SU-DHL-6 (cell line): ENCODE measurements around the gene PLCH1.

Source experiments
- H2AFZ ChIP-seq: fragments of 200-600 bp; sonication (generic); 2 replicates; pipeline ENCODE4 v1.6.1; 2014; ENCODE audit warnings: low read depth, mild to moderate bottlenecking, moderate library complexity, mixed read lengths, antibody characterized with exemption, low read length; ENCODE audit not compliant: severe bottlenecking
- H3F3A ChIP-seq: fragments of 200-600 bp; shearing (Covaris generic); 2 replicates; pipeline ENCODE4 v1.6.0; 2016; ENCODE audit warnings: antibody characterized with exemption, mild to moderate bottlenecking; ENCODE audit not compliant: insufficient read depth
- H3K27ac ChIP-seq: fragments of 200-600 bp; sonication (generic); 2 replicates; pipeline ENCODE4 v1.5.1; 2016; ENCODE audit warnings: low read depth, mild to moderate bottlenecking, low read length, moderate library complexity, mixed read lengths
- H3K27me3 ChIP-seq: fragments of 200-600 bp; sonication (generic), shearing (Covaris generic); 2 replicates; pipeline ENCODE4 v1.6.0; 2014; ENCODE audit warnings: mild to moderate bottlenecking, low read length
- H3K36me3 ChIP-seq: fragments of 200-600 bp; sonication (generic); 2 replicates; pipeline ENCODE4 v1.6.1; 2014; ENCODE audit warnings: mild to moderate bottlenecking, low read length, mixed read lengths
- H3K4me2 ChIP-seq: fragments of 300-600, 200-600 bp; shearing (Covaris generic), sonication (generic); 2 replicates; pipeline ENCODE4 v1.6.0; 2014; ENCODE audit warnings: low read length, low read depth, mild to moderate bottlenecking; ENCODE audit not compliant: poor library complexity, severe bottlenecking
- H3K4me3 ChIP-seq: fragments of 200-600 bp; sonication (generic); 2 replicates; pipeline ENCODE4 v1.5.1; 2014; ENCODE audit warnings: antibody characterized with exemption, low read length, mild to moderate bottlenecking, mixed read lengths; ENCODE audit not compliant: insufficient read depth, poor library complexity, severe bottlenecking
- H3K79me2 ChIP-seq: fragments of 200-600 bp; sonication (generic); 2 replicates; pipeline ENCODE4 v1.6.1; 2014; ENCODE audit warnings: mild to moderate bottlenecking, low read length, moderate library complexity; ENCODE audit not compliant: insufficient read depth
- H3K9ac ChIP-seq: fragments of 200-600 bp; sonication (generic); 2 replicates; pipeline ENCODE4 v1.7.0; 2014; ENCODE audit warnings: mild to moderate bottlenecking, low read length
- H3K9me2 ChIP-seq: fragments of 200-600 bp; sonication (generic); replicated peaks from 2 replicates; pipeline ENCODE4 v1.6.1; 2014; ENCODE audit warnings: low read length; ENCODE audit not compliant: insufficient read depth
- H3K9me3 ChIP-seq: fragments of 200-600 bp; sonication (generic); 2 replicates; pipeline ENCODE4 v1.6.1; 2014; ENCODE audit warnings: low read length, mixed read lengths; ENCODE audit not compliant: insufficient read depth
- H4K20me1 ChIP-seq: fragments of 200-600 bp; sonication (generic); 2 replicates; pipeline ENCODE4 v1.6.1; 2014; ENCODE audit warnings: low read depth, mild to moderate bottlenecking, antibody characterized with exemption, low read length, moderate library complexity, mixed read lengths
- EZH2phosphoT487 ChIP-seq: fragments of 200-600 bp; sonication (generic), shearing (Covaris generic); conservative IDR thresholded peaks from 2 replicates; pipeline ENCODE4 v1.6.1; 2018; ENCODE audit warnings: mild to moderate bottlenecking, antibody characterized with exemption, low read length, moderate library complexity, mixed read lengths
- TF ChIP-seq, protein P1 (sequence below): fragments of 200-600 bp; sonication (generic); IDR thresholded peaks from one replicate; pipeline ENCODE4 v1.5.1; 2017; ENCODE audit warnings: antibody characterized with exemption, mild to moderate bottlenecking, low read length, moderate library complexity; ENCODE audit not compliant: insufficient read depth, poor library complexity, severe bottlenecking

Gene PLCH1

DNA sequence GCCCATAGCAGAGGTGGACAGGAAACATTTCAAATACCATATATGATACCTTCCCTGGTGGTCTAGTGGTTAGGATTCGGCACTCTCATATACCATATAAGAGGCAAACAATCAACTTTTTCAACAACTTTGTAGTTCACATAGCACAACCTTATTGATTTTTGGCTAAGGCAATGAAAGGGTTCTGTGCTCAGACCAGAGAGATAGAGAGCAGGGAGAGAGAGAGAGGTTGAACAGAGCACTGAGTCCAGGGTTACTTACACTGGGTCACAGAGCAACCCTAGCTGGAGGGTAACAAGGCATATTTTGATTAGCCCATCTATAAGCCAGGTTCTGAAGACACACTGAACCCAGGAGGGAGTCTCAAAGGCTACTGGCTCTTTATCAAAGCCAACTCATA lies 83.8 kb downstream of the PLCH1 start:
- H3K4me3 ChIP-seq, result no peak overlapping the region
- no peak overlapping the region for H3K27ac ChIP-seq
- no peak overlapping the region for H2AFZ ChIP-seq
- no peak overlapping the region for H3K4me2 ChIP-seq
- H3F3A ChIP-seq, result no peaks in the 10 kb centered on the region
- TF ChIP-seq, protein P1, sequence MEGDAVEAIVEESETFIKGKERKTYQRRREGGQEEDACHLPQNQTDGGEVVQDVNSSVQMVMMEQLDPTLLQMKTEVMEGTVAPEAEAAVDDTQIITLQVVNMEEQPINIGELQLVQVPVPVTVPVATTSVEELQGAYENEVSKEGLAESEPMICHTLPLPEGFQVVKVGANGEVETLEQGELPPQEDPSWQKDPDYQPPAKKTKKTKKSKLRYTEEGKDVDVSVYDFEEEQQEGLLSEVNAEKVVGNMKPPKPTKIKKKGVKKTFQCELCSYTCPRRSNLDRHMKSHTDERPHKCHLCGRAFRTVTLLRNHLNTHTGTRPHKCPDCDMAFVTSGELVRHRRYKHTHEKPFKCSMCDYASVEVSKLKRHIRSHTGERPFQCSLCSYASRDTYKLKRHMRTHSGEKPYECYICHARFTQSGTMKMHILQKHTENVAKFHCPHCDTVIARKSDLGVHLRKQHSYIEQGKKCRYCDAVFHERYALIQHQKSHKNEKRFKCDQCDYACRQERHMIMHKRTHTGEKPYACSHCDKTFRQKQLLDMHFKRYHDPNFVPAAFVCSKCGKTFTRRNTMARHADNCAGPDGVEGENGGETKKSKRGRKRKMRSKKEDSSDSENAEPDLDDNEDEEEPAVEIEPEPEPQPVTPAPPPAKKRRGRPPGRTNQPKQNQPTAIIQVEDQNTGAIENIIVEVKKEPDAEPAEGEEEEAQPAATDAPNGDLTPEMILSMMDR, result no peak
- no peak for TF ChIP-seq EZH2phosphoT487
- H3K9ac ChIP-seq, result no peak overlapping the region
- H3K36me3 ChIP-seq, result no peaks in the 10 kb centered on the region
- no peaks in the 10 kb centered on the region for H3K9me3 ChIP-seq
- no peaks in the 10 kb centered on the region for H3K79me2 ChIP-seq
- no peaks in the 10 kb centered on the region for H4K20me1 ChIP-seq
- H3K27me3 ChIP-seq, result no peaks in the 10 kb centered on the region
- H3K9me2 ChIP-seq, result no peaks in the 10 kb centered on the region

- Histone ChIP-seq H3K27me3 (no peaks in the 10 kb centered on the region), H3K36me3 (no peaks in the 10 kb centered on the region)
- TF ChIP-seq, protein P1, result no peak
- no peak for TF ChIP-seq EZH2phosphoT487
These were observed 86.1 kb downstream of the PLCH1 start for GRCh38 chr3:155658671-155659261.

GRCh38 chr3:155658006-155658405 lies 86.9 kb downstream of the PLCH1 start:
- Histone ChIP-seq H3K79me2 (no peaks in the 10 kb centered on the region), H3K4me3 (no peak overlapping the region), H4K20me1 (no peaks in the 10 kb centered on the region), H3K36me3 (no peaks in the 10 kb centered on the region), H3F3A (no peaks in the 10 kb centered on the region), H3K9me3 (no peaks in the 10 kb centered on the region), H3K9ac (no peak overlapping the region), H2AFZ (no peak overlapping the region), H3K9me2 (no peaks in the 10 kb centered on the region), H3K4me2 (no peak overlapping the region), H3K27ac (no peak overlapping the region), H3K27me3 (no peaks in the 10 kb centered on the region)
- no peak for TF ChIP-seq EZH2phosphoT487
- TF ChIP-seq, protein P1, result no peak

More at GRCh38 chr3:155658671-155659261, 86.1 kb downstream of the PLCH1 start:
- Histone ChIP-seq H4K20me1 (no peaks in the 10 kb centered on the region), H3F3A (no peaks in the 10 kb centered on the region), H3K9ac (no peak overlapping the region), H3K79me2 (no peaks in the 10 kb centered on the region), H3K9me3 (no peaks in the 10 kb centered on the region), H3K27ac (no peak overlapping the region), H3K9me2 (no peaks in the 10 kb centered on the region), H3K4me2 (no peak overlapping the region), H2AFZ (no peak overlapping the region), H3K4me3 (no peak overlapping the region)
